Measurements from ENCODE around the gene AMFR. TPM values are rescaled to one million over a fixed set of nuclear protein-coding genes. Genes with fewer than 3 reads are reported as not detected.

Gene AMFR
- total RNA-seq, 4 donors from 2014 or later = 81.5 to 190 (median 112) TPM

GRCh38 chr16:56348168-56349085, 76.9 kb downstream of the AMFR start:
- H3K9me3 ChIP-seq = no peaks in the 10 kb centered on the region
- H3K4me1 ChIP-seq = no peaks in the 10 kb centered on the region
- DNase-seq = no peak
- H3K4me3 ChIP-seq = no peak overlapping the region
- TF ChIP-seq CTCF (IDR thresholded peaks at IDR 0.05) (no peak), POLR2A (IDR thresholded peaks at IDR 0.05) (no peak)
- no peaks in the 10 kb centered on the region for H3K27me3 ChIP-seq
- intact Hi-C loops (cut with DNase I; ENCODE audit: low total_unique reads) = no loop called here
- H3K27ac ChIP-seq = no peak overlapping the region
- no peaks in the 10 kb centered on the region for H3K36me3 ChIP-seq

DNA sequence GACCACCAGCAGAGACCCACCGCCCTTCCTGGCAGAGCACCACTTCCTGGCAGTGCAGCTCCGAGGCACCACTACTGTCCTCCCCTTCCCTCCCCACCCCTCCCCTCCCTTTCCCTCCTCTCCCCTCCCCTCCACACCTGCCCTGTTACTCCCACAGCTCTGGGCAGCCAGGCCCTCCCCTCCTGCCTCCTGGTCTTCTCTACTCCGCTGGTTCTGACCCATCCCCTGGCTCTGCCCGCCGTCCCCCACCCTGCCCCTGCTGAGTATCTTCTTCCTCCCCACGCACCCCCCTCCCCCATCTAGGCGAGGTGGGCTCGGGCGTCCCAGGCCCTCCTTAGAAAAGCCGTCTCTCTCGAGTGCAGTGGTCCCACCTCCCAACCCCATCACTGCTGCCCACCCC, 77.7 kb downstream of the AMFR start:
- Histone ChIP-seq H3K27me3 (no peaks in the 10 kb centered on the region), H3K9me3 (no peaks in the 10 kb centered on the region), H3K4me3 (no peak overlapping the region), H3K36me3 (no peaks in the 10 kb centered on the region), H3K4me1 (no peaks in the 10 kb centered on the region), H3K27ac (no peak overlapping the region)
- no peak for DNase-seq
- TF ChIP-seq POLR2A (IDR thresholded peaks at IDR 0.05) (no peak), CTCF (IDR thresholded peaks at IDR 0.05) (no peak)
- intact Hi-C loops (cut with DNase I; ENCODE audit: low total_unique reads) = no loop called here

DNA sequence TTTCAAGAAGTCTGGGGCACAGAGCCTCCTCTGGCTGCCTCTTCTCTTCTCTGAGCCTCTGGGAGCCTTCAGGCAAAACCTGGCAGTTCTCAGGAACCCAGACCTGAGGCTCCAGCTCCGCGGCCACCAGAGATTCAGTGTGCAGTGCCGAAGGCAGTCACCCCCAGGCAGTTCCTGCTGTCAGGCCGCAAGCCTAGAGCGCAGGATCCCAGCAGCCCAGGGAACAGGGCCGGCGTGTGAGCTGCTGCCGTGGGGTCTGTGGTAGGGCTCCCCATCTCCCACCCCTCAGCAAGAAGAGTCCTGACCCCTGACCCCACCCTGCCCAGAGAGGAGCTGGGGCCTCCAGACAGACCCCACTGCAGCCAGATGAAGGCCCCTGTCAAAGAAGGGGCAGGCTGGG, 78.2 kb downstream of the AMFR start:
- TF ChIP-seq CTCF (IDR thresholded peaks at IDR 0.05) (no peak), POLR2A (IDR thresholded peaks at IDR 0.05) (no peak)
- intact Hi-C loops (cut with DNase I; ENCODE audit: low total_unique reads) = no loop called here
- H3K36me3 ChIP-seq = no peaks in the 10 kb centered on the region
- no peak for DNase-seq
- H3K27ac ChIP-seq = no peak overlapping the region
- no peaks in the 10 kb centered on the region for H3K9me3 ChIP-seq
- no peaks in the 10 kb centered on the region for H3K4me1 ChIP-seq
- no peak overlapping the region for H3K4me3 ChIP-seq
- no peaks in the 10 kb centered on the region for H3K27me3 ChIP-seq

DNA sequence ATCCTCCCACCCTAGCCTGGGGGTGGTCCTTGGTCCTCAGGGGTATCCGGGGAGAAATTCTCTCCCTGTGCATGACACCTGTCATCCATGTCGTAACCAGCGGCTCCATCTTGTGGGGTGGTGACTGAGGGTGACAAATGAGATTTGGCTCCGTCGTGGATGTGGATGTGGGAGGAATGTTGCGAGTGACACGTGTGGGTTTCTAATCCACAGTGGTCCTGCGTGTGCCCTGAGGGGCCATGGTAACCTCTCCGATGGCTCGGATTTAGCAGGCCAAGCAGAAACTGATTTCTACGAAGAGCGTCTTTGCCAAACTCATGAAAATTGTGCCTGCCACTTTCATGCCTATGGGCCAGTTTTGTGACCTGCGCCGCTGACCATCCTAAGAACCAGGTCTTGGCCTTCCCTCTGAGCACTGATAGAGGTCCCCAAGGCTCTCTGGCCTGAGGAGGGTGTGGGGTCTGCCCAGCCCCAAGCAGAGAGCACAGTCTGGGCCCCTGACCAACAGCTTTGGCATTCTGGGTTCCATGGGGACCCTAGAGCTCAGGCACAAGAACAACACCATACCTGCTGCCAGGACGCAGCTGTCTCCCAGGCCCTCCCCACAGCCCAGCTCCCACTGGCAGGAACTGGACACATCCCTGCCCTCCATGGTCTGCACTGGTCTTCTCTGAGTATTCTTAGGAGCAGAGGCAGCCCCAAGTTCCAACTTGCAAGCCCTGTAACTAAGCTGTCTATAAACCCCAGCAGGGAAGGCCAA, 79.0 kb downstream of the AMFR start:
- no peak for DNase-seq
- intact Hi-C loops (cut with DNase I; ENCODE audit: low total_unique reads) = no loop called here
- no peak overlapping the region for H3K27ac ChIP-seq

More for the DNA sequence above, 79.0 kb downstream of the AMFR start:
- H3K27me3 ChIP-seq = no peaks in the 10 kb centered on the region
- TF ChIP-seq POLR2A (IDR thresholded peaks at IDR 0.05) (no peak), CTCF (IDR thresholded peaks at IDR 0.05) (no peak)
- no peaks in the 10 kb centered on the region for H3K9me3 ChIP-seq
- H3K4me3 ChIP-seq = no peak overlapping the region
- no peaks in the 10 kb centered on the region for H3K4me1 ChIP-seq
- no peaks in the 10 kb centered on the region for H3K36me3 ChIP-seq

All from uterus (tissue), 4 donors.